Keratinocyte (primary cell): ENCODE results near the gene TTBK1. TPM values are rescaled to one million over a fixed set of nuclear protein-coding genes. Genes with fewer than 3 reads are reported as not detected.

Experiments used
- DNase-seq: peaks from one replicate; pipeline ENCODE4 v3.0.0-alpha.2; 2011; ENCODE audit warnings: low read depth, missing footprints, low spot score
- FAIRE-seq: peaks from 2 replicates; lab custom pipeline; 2011; peaks lifted over from hg19 to GRCh38; lab: Jason Lieb, UNC
- H2AFZ ChIP-seq: 2 replicates; pipeline ENCODE4 v1.6.0; 2012; ENCODE audit warnings: low read length, control low read depth, inconsistent platforms; ENCODE audit not compliant: control insufficient read depth
- H3K27ac ChIP-seq: 2 replicates; pipeline ENCODE4 v1.5.1; 2011; ENCODE audit warnings: low read length; ENCODE audit not compliant: control insufficient read depth, insufficient read depth
- H3K27me3 ChIP-seq: 3 replicates; pipeline ENCODE4 v1.6.0; 2011; ENCODE audit warnings: low read length; ENCODE audit not compliant: control insufficient read depth, insufficient read depth; ENCODE audit errors: extremely low read depth
- H3K36me3 ChIP-seq, 2 experiments: 2 replicates in 1 of 2; 3 replicates in 1 of 2; pipeline ENCODE4 v1.5.1; 2011; ENCODE audit warnings: low read length in 2 of 2, mild to moderate bottlenecking in 1 of 2; ENCODE audit not compliant: control insufficient read depth in 2 of 2, insufficient read depth in 2 of 2; ENCODE audit errors: extremely low read depth in 1 of 2
- H3K4me1 ChIP-seq: 3 replicates; pipeline ENCODE4 v1.5.1; 2011; ENCODE audit warnings: low read length; ENCODE audit not compliant: control insufficient read depth, insufficient read depth; ENCODE audit errors: extremely low read depth
- H3K4me2 ChIP-seq: 3 replicates; pipeline ENCODE4 v1.6.0; 2011; ENCODE audit warnings: low read depth, low read length; ENCODE audit not compliant: control insufficient read depth, insufficient read depth; ENCODE audit errors: extremely low read depth
- H3K4me3 ChIP-seq, 3 experiments: fragments of 200-600 bp in 1 of 3; sonication (generic) in 1 of 3; 2 replicates in 2 of 3; 3 replicates in 1 of 3; pipeline ENCODE4 v1.5.1; 2011 to 2016; ENCODE audit warnings: low read length in 3 of 3, mild to moderate bottlenecking in 3 of 3, control low read depth in 2 of 3, inconsistent platforms in 1 of 3, low read depth in 1 of 3, mixed read lengths in 1 of 3, mixed run types in 1 of 3, moderate library complexity in 1 of 3; ENCODE audit not compliant: control insufficient read depth in 2 of 3, insufficient read depth in 2 of 3; ENCODE audit errors: extremely low read depth in 1 of 3
- H3K79me2 ChIP-seq: 2 replicates; pipeline ENCODE4 v1.6.0; 2012; ENCODE audit warnings: low read length; ENCODE audit not compliant: control insufficient read depth, insufficient read depth
- H3K9ac ChIP-seq: 3 replicates; pipeline ENCODE4 v1.6.0; 2011; ENCODE audit warnings: low read length; ENCODE audit not compliant: control insufficient read depth, insufficient read depth; ENCODE audit errors: extremely low read depth
- H3K9me1 ChIP-seq: 3 replicates; pipeline ENCODE4 v1.6.0; 2011; ENCODE audit warnings: low read length; ENCODE audit not compliant: control insufficient read depth, insufficient read depth; ENCODE audit errors: extremely low read depth
- H3K9me3 ChIP-seq: 2 replicates; pipeline ENCODE4 v1.5.1; 2012; ENCODE audit warnings: low read depth, low read length; ENCODE audit not compliant: control insufficient read depth
- H4K20me1 ChIP-seq: 3 replicates; pipeline ENCODE4 v1.6.0; 2011; ENCODE audit warnings: low read length; ENCODE audit not compliant: control insufficient read depth, insufficient read depth; ENCODE audit errors: extremely low read depth
- EZH2 ChIP-seq: IDR thresholded peaks from one replicate; pipeline ENCODE4 v1.6.1; 2012; ENCODE audit warnings: inconsistent platforms, mild to moderate bottlenecking, low read length, moderate library complexity
- dilution Hi-C: fragments of 300-500 bp; cut with MboI; formaldehyde crosslinking; loops from one replicate; pipeline ENCODE4 v1.7.0; 2020; ENCODE audit warnings: low sequenced_read_pairs; ENCODE audit not compliant: extremely low pct_ligation_motif_present
- polyA plus RNA-seq, 5 experiments: library from polyadenylated mRNA; depleted of rRNA in 3 of 5; stranded (reverse) in 3 of 5; stranded (forward) in 1 of 5; unstranded in 1 of 5; fragments of >200 nt; gene quantifications; 1 replicate in 1 of 5; 2 replicates in 3 of 5; 3 replicates in 1 of 5; pipeline versions ENCODE4 v1.2.1 to v1.2.3, GENCODE V29; 2011 to 2012; ENCODE audit warnings: missing spikeins in 2 of 5, low read depth in 1 of 5, low replicate concordance in 1 of 5
- TF ChIP-seq, protein P1 (sequence below), 3 experiments: IDR thresholded peaks in 1 of 3; conservative IDR thresholded peaks in 1 of 3; optimal IDR thresholded peaks in 1 of 3; 2 replicates in 2 of 3; 3 replicates in 1 of 3; pipeline versions ENCODE3 to v1.5.1; 2011; ENCODE audit warnings: low read length in 3 of 3, mild to moderate bottlenecking in 3 of 3, moderate library complexity in 2 of 3, control low read depth in 1 of 3, inconsistent platforms in 1 of 3; ENCODE audit not compliant: insufficient read depth in 2 of 3; ENCODE audit errors: extremely low read depth in 1 of 3

TTBK1 gene
- polyA plus RNA-seq, 1 donor (not counting 4 experiments of a cell fraction or from before 2014, with no cell fraction given), result not detected

DNA sequence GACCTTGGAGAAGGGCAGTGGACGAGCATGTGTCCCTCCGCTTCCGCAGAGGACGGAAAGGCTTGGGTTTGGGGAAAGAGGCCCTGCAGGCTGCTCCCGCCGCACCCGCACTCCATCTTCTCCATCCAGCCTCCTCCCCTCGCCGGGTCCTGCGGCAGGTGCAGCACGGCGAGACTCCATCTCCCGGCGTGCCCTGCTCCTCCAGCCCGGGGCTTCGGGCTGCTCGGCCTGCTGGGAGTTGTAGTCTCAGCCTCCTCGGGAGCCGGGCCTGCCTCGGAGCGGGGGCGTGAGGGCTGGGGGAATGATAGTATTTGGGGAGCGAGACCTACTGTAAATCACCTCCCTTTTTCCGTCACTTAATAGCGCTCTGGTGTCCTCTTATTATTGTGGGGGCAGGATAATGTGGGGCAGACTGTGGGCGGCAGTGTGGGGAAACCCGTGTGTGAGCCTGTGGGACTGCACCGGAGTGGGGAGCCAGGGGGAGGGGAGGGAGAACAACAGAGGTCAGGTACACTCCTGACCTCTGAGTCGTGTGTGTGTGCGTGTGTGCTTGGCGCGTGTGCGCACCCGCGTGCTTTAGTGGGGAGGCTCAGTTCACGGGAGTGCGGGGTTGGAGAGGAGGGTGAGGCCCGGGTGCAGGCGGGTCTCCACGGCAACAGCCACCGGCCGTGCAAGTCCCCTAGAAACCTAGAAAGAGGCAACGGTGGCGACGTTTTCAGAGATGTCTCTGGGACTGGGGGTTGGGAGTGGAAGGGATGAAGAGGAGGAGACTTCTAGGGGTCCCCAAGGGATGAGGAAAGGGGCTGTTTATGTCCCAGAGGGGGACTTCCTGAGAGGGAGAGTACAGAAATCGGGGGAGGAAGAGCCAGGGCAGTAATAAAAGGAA, 4.1 kb downstream of the TTBK1 start:
- no peaks in the 10 kb centered on the region for H3K36me3 ChIP-seq
- no peak for FAIRE-seq
- H3K4me1 ChIP-seq, result no peaks in the 10 kb centered on the region
- H3K27ac ChIP-seq, result no peak overlapping the region
- no peaks in the 10 kb centered on the region for H3K79me2 ChIP-seq
- no peak overlapping the region for H3K4me3 ChIP-seq
- DNase-seq, result no peak
- peaks cover 81% of the 10 kb centered on the region for H3K27me3 ChIP-seq
- H3K9me1 ChIP-seq, result no peaks in the 10 kb centered on the region
- dilution Hi-C loops, result no loop called here
- TF ChIP-seq, protein P1, sequence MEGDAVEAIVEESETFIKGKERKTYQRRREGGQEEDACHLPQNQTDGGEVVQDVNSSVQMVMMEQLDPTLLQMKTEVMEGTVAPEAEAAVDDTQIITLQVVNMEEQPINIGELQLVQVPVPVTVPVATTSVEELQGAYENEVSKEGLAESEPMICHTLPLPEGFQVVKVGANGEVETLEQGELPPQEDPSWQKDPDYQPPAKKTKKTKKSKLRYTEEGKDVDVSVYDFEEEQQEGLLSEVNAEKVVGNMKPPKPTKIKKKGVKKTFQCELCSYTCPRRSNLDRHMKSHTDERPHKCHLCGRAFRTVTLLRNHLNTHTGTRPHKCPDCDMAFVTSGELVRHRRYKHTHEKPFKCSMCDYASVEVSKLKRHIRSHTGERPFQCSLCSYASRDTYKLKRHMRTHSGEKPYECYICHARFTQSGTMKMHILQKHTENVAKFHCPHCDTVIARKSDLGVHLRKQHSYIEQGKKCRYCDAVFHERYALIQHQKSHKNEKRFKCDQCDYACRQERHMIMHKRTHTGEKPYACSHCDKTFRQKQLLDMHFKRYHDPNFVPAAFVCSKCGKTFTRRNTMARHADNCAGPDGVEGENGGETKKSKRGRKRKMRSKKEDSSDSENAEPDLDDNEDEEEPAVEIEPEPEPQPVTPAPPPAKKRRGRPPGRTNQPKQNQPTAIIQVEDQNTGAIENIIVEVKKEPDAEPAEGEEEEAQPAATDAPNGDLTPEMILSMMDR (optimal IDR thresholded peaks at IDR 0.05 in 1 of 3, IDR thresholded peaks at IDR 0.05 in 1 of 3, conservative IDR thresholded peaks at IDR 0.05 in 1 of 3; ENCODE audit: extremely low read depth in 1 of 3, insufficient read depth in 2 of 3, low read length in 3 of 3), result no peak
- TF ChIP-seq EZH2, result peak; percentile 19
- peak overlapping the region; percentile 12 for H3K4me2 ChIP-seq
- H3K9ac ChIP-seq, result no peak overlapping the region
- H2AFZ ChIP-seq, result no peak overlapping the region
- no peaks in the 10 kb centered on the region for H4K20me1 ChIP-seq
- H3K9me3 ChIP-seq, result no peaks in the 10 kb centered on the region

DNA sequence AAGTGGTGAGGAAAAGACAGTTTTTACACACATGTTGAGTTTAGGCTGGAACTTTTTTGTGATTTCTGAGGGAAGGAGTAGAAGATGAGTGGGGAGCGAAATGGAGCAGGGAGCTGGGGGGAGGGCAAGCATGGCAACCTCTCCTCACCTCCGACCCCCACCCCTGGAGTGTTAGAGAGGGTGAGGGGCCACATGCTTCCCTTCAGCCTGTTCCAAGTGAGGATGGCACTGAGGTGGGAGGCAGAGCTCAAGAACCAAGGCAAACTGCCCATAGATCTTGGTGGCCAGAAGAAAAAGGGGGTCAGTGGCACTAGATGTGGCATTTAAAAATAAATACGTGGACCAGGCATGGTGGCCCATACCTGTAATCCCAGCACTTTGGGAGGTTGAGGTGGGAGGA, 4.8 kb downstream of the TTBK1 start:
- dilution Hi-C loops, result no loop called here
- no peaks in the 10 kb centered on the region for H3K4me1 ChIP-seq
- no peaks in the 10 kb centered on the region for H4K20me1 ChIP-seq
- no peaks in the 10 kb centered on the region for H3K9me3 ChIP-seq
- H3K4me2 ChIP-seq, result no peak overlapping the region
- H2AFZ ChIP-seq, result no peak overlapping the region
- H3K9ac ChIP-seq, result no peak overlapping the region
- no peak overlapping the region for H3K27ac ChIP-seq
- H3K4me3 ChIP-seq, result no peak overlapping the region
- H3K79me2 ChIP-seq, result no peaks in the 10 kb centered on the region
- FAIRE-seq (no peak), DNase-seq (no peak)
- TF ChIP-seq, protein P1 (optimal IDR thresholded peaks at IDR 0.05 in 1 of 3, IDR thresholded peaks at IDR 0.05 in 1 of 3, conservative IDR thresholded peaks at IDR 0.05 in 1 of 3; ENCODE audit: extremely low read depth in 1 of 3, insufficient read depth in 2 of 3, low read length in 3 of 3), result no peak
- TF ChIP-seq EZH2, result no peak
- H3K9me1 ChIP-seq, result no peaks in the 10 kb centered on the region
- no peaks in the 10 kb centered on the region for H3K36me3 ChIP-seq
- H3K27me3 ChIP-seq, result peaks cover 78% of the 10 kb centered on the region
